DND-41 (cell line): ENCODE results near the gene DSN1.
A peak's percentile ranks its signal among the peaks of the same experiment; 100 is the strongest.

Experiments
- ATAC-seq: fragments of 200-7000 bp; cut with Tn5 transposase; 3 replicates; pipeline ENCODE4 v1.9.1; 2021; ENCODE audit warnings: low read depth; ENCODE audit not compliant: insufficient read depth
- DNase-seq: peaks from one replicate; pipeline ENCODE4 v3.0.0-alpha.2; 2020
- H2AFZ ChIP-seq: 2 replicates; pipeline ENCODE4 v1.6.0; 2012; ENCODE audit warnings: low read depth, low read length
- H3K27ac ChIP-seq: 2 replicates; pipeline ENCODE4 v1.5.1; 2012; ENCODE audit warnings: low read length, inconsistent platforms
- H3K27me3 ChIP-seq: fragments of 200-600 bp; sonication (generic); 2 replicates; pipeline ENCODE4 v1.6.0; 2012; ENCODE audit warnings: low read length, mild to moderate bottlenecking, inconsistent platforms; ENCODE audit not compliant: insufficient read depth, poor library complexity
- H3K36me3 ChIP-seq: 2 replicates; pipeline ENCODE4 v1.5.1; 2012; ENCODE audit warnings: low read length, inconsistent platforms; ENCODE audit not compliant: insufficient read depth
- H3K4me1 ChIP-seq: 2 replicates; pipeline ENCODE4 v1.5.1; 2012; ENCODE audit warnings: mild to moderate bottlenecking, low read length; ENCODE audit not compliant: insufficient read depth
- H3K4me2 ChIP-seq: 2 replicates; pipeline ENCODE4 v1.6.0; 2012; ENCODE audit warnings: mild to moderate bottlenecking, moderate library complexity, low read length, inconsistent platforms; ENCODE audit not compliant: insufficient read depth
- H3K4me3 ChIP-seq, 2 experiments: fragments of 200-600 bp in 1 of 2; shearing (Covaris generic) in 1 of 2; 2 replicates each; pipeline ENCODE4 v1.5.1; 2012 to 2016; ENCODE audit warnings: inconsistent platforms in 2 of 2, low read length in 2 of 2, mild to moderate bottlenecking in 2 of 2, low read depth in 1 of 2, moderate library complexity in 1 of 2
- H3K79me2 ChIP-seq: 2 replicates; pipeline ENCODE4 v1.6.0; 2012; ENCODE audit warnings: low read length, inconsistent platforms; ENCODE audit not compliant: insufficient read depth
- H3K9ac ChIP-seq: 2 replicates; pipeline ENCODE4 v1.6.0; 2012; ENCODE audit warnings: low read depth, mild to moderate bottlenecking, inconsistent platforms, low read length, moderate library complexity
- H3K9me3 ChIP-seq: 2 replicates; pipeline ENCODE4 v1.5.1; 2012; ENCODE audit warnings: low read length, moderate library complexity, mild to moderate bottlenecking, inconsistent platforms; ENCODE audit not compliant: insufficient read depth, severe bottlenecking
- H4K20me1 ChIP-seq: 2 replicates; pipeline ENCODE4 v1.6.0; 2012; ENCODE audit warnings: low read length; ENCODE audit not compliant: insufficient read depth
- CTCF ChIP-seq: IDR thresholded peaks from 2 replicates; pipeline ENCODE4 v1.5.1; 2012; ENCODE audit warnings: borderline replicate concordance, low read length, moderate library complexity, mild to moderate bottlenecking; ENCODE audit not compliant: poor library complexity, severe bottlenecking; ENCODE audit errors: extremely low read depth
- EZH2 ChIP-seq: IDR thresholded peaks from 3 replicates; pipeline ENCODE4 v1.6.1; 2012; ENCODE audit warnings: borderline replicate concordance, low read depth, mild to moderate bottlenecking, moderate library complexity, low read length, inconsistent platforms; ENCODE audit not compliant: severe bottlenecking

The DSN1 gene

GRCh38 chr20:36773597-36774390 is at the start of gene DSN1:
Gene DSN1 (minus strand): TSS chr20:36773763. CDS start chr20:36771458, 2,305 bp downstream.
- ATAC-seq (peak; percentile 82), DNase-seq (peak; percentile 98)
- no peaks in the 10 kb centered on the region for H3K27me3 ChIP-seq
- 0 out of 2 replicates have a peak, but pooled peaks cover 4% of the 10 kb centered on the region for H4K20me1 ChIP-seq
- peak within 1 kb of the TSS; percentile 84 for H3K9ac ChIP-seq
- H3K4me2 ChIP-seq, result peak within 1 kb of the TSS; percentile 88
- H2AFZ ChIP-seq, result peak within 1 kb of the TSS; percentile 82
- TF ChIP-seq CTCF, result no peak
- H3K36me3 ChIP-seq, result peaks cover 34% of the 10 kb centered on the region
- H3K4me3 ChIP-seq, result peak within 1 kb of the TSS; percentile 91 to 93
- H3K9me3 ChIP-seq, result no peaks in the 10 kb centered on the region
- H3K79me2 ChIP-seq, result peaks cover 44% of the 10 kb centered on the region
- H3K4me1 ChIP-seq, result peaks cover 47% of the 10 kb centered on the region
- peak within 1 kb of the TSS; percentile 77 for H3K27ac ChIP-seq

GRCh38 chr20:36823121-36823520 is 49.6 kb upstream of the DSN1 start:
- ATAC-seq (no peak), DNase-seq (no peak)
- Histone ChIP-seq H3K4me3 (no peak overlapping the region), H3K79me2 (no peaks in the 10 kb centered on the region), H4K20me1 (no peaks in the 10 kb centered on the region), H3K27me3 (no peaks in the 10 kb centered on the region), H3K9me3 (no peaks in the 10 kb centered on the region), H3K4me1 (no peaks in the 10 kb centered on the region), H3K36me3 (peaks cover 29% of the 10 kb centered on the region), H3K9ac (no peak overlapping the region), H3K27ac (no peak overlapping the region), H3K4me2 (no peak overlapping the region), H2AFZ (no peak overlapping the region)
- TF ChIP-seq EZH2 (no peak), CTCF (no peak)

GRCh38 chr20:36821964-36822437 is 48.4 kb upstream of the DSN1 start:
- no peaks in the 10 kb centered on the region for H3K27me3 ChIP-seq
- ATAC-seq (no peak), DNase-seq (no peak)
- no peak overlapping the region for H3K4me3 ChIP-seq
- H3K27ac ChIP-seq, result no peak overlapping the region
- H3K4me1 ChIP-seq, result no peaks in the 10 kb centered on the region
- no peaks in the 10 kb centered on the region for H3K79me2 ChIP-seq
- H3K4me2 ChIP-seq, result no peak overlapping the region
- TF ChIP-seq CTCF (no peak), EZH2 (no peak)
- H3K36me3 ChIP-seq, result peaks cover 31% of the 10 kb centered on the region
- no peaks in the 10 kb centered on the region for H4K20me1 ChIP-seq
- no peaks in the 10 kb centered on the region for H3K9me3 ChIP-seq
- no peak overlapping the region for H2AFZ ChIP-seq
- no peak overlapping the region for H3K9ac ChIP-seq
